Adipocyte (in vitro differentiated cells): ENCODE results near the gene ST6GALNAC6.

Experiments used
- DNase-seq: peaks from one replicate; pipeline ENCODE4 v3.0.0-alpha.2; 2015; ENCODE audit warnings: low read depth
- H3K27me3 ChIP-seq: replicated peaks from 2 replicates; pipeline ENCODE4 v1.7.0; 2013; ENCODE audit warnings: mild to moderate bottlenecking, low read length, moderate library complexity; ENCODE audit not compliant: control insufficient read depth, insufficient read depth
- H3K36me3 ChIP-seq: 2 replicates; pipeline ENCODE4 v1.7.0; 2013; ENCODE audit warnings: low read length, mild to moderate bottlenecking, moderate library complexity; ENCODE audit not compliant: control insufficient read depth, insufficient read depth, severe bottlenecking
- H3K4me1 ChIP-seq: 2 replicates; pipeline ENCODE4 v1.7.0; 2013; ENCODE audit warnings: mild to moderate bottlenecking, low read length, moderate library complexity; ENCODE audit not compliant: control insufficient read depth, insufficient read depth
- H3K4me3 ChIP-seq: 2 replicates; pipeline ENCODE4 v1.7.0; 2013; ENCODE audit warnings: mild to moderate bottlenecking, low read length, moderate library complexity
- H3K9ac ChIP-seq: 2 replicates; pipeline ENCODE4 v1.7.0; 2013; ENCODE audit warnings: mild to moderate bottlenecking, low read length, moderate library complexity
- H3K9me3 ChIP-seq: 2 replicates; pipeline ENCODE4 v1.7.0; 2013; ENCODE audit warnings: mild to moderate bottlenecking, low read length, moderate library complexity; ENCODE audit not compliant: control insufficient read depth

ST6GALNAC6 gene

GRCh38 chr9:127912882-127913281, 13.5 kb upstream of the ST6GALNAC6 start:
- Histone ChIP-seq H3K36me3 (peaks cover 58% of the 10 kb centered on the region), H3K4me3 (no peak overlapping the region), H3K27me3 (no peaks in the 10 kb centered on the region), H3K9ac (peak overlapping the region; percentile 45), H3K9me3 (no peaks in the 10 kb centered on the region), H3K4me1 (peaks cover 30% of the 10 kb centered on the region)
- DNase-seq = no peak

- DNase-seq = no peak
- no peaks in the 10 kb centered on the region for H3K9me3 ChIP-seq
These were observed 12.9 kb upstream of the ST6GALNAC6 start for GRCh38 chr9:127912296-127912695.

GRCh38 chr9:127910613-127911205, 11.3 kb upstream of the ST6GALNAC6 start:
- Histone ChIP-seq H3K36me3 (peaks cover 61% of the 10 kb centered on the region), H3K4me3 (no peak overlapping the region), H3K4me1 (peaks cover 36% of the 10 kb centered on the region), H3K9ac (no peak overlapping the region), H3K9me3 (no peaks in the 10 kb centered on the region), H3K27me3 (no peaks in the 10 kb centered on the region)
- peak; percentile 27 for DNase-seq

More at GRCh38 chr9:127912296-127912695, 12.9 kb upstream of the ST6GALNAC6 start:
- Histone ChIP-seq H3K4me1 (peaks cover 26% of the 10 kb centered on the region), H3K27me3 (no peaks in the 10 kb centered on the region), H3K36me3 (peaks cover 61% of the 10 kb centered on the region), H3K9ac (no peak overlapping the region), H3K4me3 (no peak overlapping the region)

GRCh38 chr9:127909839-127910273, 10.5 kb upstream of the ST6GALNAC6 start:
- H3K36me3 ChIP-seq = peaks cover 61% of the 10 kb centered on the region
- H3K27me3 ChIP-seq = no peaks in the 10 kb centered on the region
- no peak for DNase-seq
- no peaks in the 10 kb centered on the region for H3K9me3 ChIP-seq
- H3K4me3 ChIP-seq = no peak overlapping the region
- no peak overlapping the region for H3K9ac ChIP-seq
- H3K4me1 ChIP-seq = peaks cover 36% of the 10 kb centered on the region

DNA sequence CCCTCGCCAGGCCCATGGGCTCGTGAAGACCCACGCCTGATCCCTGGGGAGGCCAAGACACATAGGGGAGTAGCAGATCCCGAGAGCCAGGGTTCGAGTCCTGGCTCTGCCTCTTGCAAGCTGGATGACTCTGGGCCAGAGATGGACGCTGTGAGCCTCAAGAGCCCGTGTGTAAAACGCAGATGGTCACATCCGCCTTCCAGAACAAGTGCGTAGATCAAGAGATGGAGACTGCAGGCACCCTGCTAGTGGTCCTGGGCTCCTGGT, 9.2 kb upstream of the ST6GALNAC6 start:
- H3K4me3 ChIP-seq = no peak overlapping the region
- peaks cover 45% of the 10 kb centered on the region for H3K4me1 ChIP-seq
- H3K9ac ChIP-seq = no peak overlapping the region
- no peak for DNase-seq
- H3K27me3 ChIP-seq = no peaks in the 10 kb centered on the region
- no peaks in the 10 kb centered on the region for H3K9me3 ChIP-seq
- peaks cover 54% of the 10 kb centered on the region for H3K36me3 ChIP-seq

DNA sequence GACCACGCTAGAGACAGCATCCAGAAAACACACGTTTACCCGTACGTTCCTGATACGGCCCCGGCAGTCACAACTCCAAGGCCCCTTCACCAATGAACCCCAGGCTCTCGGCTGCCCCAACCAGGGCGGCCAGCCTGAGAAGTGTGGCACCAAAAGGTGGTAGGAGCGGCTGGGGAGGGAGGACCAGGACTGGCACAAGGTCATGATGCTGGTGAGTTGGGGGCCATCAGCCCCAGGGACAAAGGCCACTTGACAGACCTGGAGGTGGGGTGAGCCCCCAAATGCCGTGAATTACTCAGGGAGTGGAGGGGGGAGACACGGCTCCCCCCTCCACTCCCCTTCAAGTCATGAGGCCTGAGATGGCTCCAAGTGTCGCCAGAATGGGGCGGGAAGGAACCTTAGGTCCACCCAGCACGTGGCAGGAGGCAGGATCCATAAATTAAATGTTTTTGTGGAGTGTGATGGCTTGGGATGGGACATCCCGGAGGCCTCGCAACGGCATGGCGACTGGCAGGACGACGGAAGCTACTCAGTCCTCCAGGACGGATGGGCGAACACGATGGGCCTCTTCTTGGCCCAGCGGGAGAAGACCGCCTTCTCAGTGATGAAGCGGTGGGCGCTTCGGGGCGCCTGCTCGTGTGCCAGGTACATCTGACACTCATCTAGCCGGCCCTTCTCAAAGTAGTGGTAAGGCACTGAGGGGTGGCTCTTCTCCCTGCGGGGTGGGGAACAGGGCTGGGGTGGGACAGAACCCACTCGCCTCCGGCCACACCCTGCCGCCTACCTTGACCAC, 8.7 kb upstream of the ST6GALNAC6 start:
- H3K9me3 ChIP-seq = no peaks in the 10 kb centered on the region
- DNase-seq = no peak
- H3K9ac ChIP-seq = no peak overlapping the region
- no peak overlapping the region for H3K4me3 ChIP-seq
- peaks cover 49% of the 10 kb centered on the region for H3K36me3 ChIP-seq
- H3K27me3 ChIP-seq = no peaks in the 10 kb centered on the region
- H3K4me1 ChIP-seq = peaks cover 50% of the 10 kb centered on the region

DNA sequence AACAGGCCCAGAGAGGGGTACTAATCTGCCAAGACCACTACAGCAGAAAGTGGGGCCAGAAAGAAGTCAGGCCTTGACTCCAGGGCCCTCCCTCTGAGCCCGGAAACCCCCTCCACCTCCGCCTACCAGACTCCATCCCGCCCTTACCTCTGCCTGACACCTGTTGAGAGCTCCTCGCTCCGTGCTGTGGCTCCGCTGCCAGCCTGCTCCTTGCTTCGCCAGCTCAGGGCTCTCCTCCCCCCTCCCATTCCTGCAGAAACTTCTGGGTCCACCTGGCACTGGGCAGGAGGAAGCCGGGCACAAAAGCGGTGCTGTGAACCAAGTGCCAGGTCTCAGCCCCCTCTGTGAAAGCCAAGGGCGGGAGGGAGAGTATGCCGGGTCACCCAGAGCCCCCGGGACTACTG, 6.4 kb upstream of the ST6GALNAC6 start:
- no peak for DNase-seq
- H3K9ac ChIP-seq = peak overlapping the region; percentile 69
- peaks cover 28% of the 10 kb centered on the region for H3K36me3 ChIP-seq
- peaks cover 55% of the 10 kb centered on the region for H3K4me1 ChIP-seq
- no peaks in the 10 kb centered on the region for H3K27me3 ChIP-seq
- no peak overlapping the region for H3K4me3 ChIP-seq
- H3K9me3 ChIP-seq = no peaks in the 10 kb centered on the region

DNA sequence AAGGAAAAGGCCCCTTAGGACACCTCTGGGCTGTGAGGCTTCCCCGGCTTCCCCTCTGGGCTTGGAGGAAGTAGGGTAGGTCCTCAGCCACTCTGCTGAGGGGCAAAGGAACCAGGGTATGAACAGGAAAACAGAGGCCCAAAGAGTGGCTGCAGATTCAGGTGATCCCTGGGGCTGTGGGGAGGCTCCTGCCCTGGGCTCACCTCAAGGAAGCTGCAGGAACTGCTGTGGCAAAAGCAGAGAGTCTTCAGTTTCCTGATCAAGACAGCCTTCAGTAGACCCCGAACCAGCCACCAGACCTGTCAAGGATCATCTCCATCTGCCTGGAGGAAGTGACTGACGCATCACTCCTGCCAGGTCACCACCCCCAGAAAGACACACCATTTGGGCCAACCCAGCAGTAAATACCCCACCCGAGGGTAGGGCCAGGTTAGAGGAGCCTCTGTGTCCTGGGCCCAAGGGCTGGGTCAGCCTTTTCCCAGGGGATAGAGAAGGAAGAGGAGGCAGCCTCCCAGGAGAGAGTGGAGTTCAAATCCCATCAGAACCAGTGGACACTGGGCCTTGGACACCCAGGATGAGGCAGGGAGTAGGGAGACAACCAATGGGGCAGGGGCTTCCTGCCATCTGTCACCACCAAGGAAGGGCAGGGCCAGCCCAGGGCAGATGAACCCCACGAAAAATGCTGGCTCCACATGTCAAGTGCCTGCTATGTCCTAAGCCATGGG, 5.8 kb upstream of the ST6GALNAC6 start:
- Histone ChIP-seq H3K36me3 (peaks cover 21% of the 10 kb centered on the region), H3K9me3 (no peaks in the 10 kb centered on the region), H3K4me1 (peaks cover 53% of the 10 kb centered on the region), H3K4me3 (no peak overlapping the region), H3K9ac (peak overlapping the region; percentile 69), H3K27me3 (no peaks in the 10 kb centered on the region)
- no peak for DNase-seq

- Histone ChIP-seq H3K4me3 (no peak overlapping the region), H3K4me1 (peaks cover 59% of the 10 kb centered on the region), H3K27me3 (no peaks in the 10 kb centered on the region), H3K9ac (peak overlapping the region; percentile 69), H3K36me3 (peaks cover 16% of the 10 kb centered on the region), H3K9me3 (no peaks in the 10 kb centered on the region)
- DNase-seq = no peak
These were observed 5.2 kb upstream of the ST6GALNAC6 start for GRCh38 chr9:127904561-127905003.

- H3K4me1 ChIP-seq = peaks cover 59% of the 10 kb centered on the region
- peak overlapping the region; percentile 60 for H3K9ac ChIP-seq
- H3K9me3 ChIP-seq = no peaks in the 10 kb centered on the region
- no peaks in the 10 kb centered on the region for H3K27me3 ChIP-seq
- no peak overlapping the region for H3K4me3 ChIP-seq
- DNase-seq = no peak
- peaks cover 12% of the 10 kb centered on the region for H3K36me3 ChIP-seq
These were observed 4.4 kb upstream of the ST6GALNAC6 start for GRCh38 chr9:127903557-127904475.
